IMR-90 (cell line): ENCODE data around the gene C11orf98. TPM values are rescaled to one million over a fixed set of nuclear protein-coding genes. Genes with fewer than 3 reads are reported as not detected.

Source experiments
- ATAC-seq: fragments of 200-7000 bp; cut with Tn5 transposase; 2 replicates; pipeline ENCODE4 v1.9.1; 2020; ENCODE audit warnings: low read depth, mild to moderate bottlenecking, moderate library complexity
- BruUV-seq: library from RNA; stranded (reverse); fragments of 400-500 nt; replicated peaks from 2 replicates; lab custom pipeline; 2021; lab: Mats Ljungman, UMichigan
- CTCF ChIA-PET: fragments of 300-600 bp; formaldehyde crosslinking; extraction: SDS; loops from one replicate; lab custom pipeline; 2021; ENCODE audit warnings: antibody characterized with exemption; lab: Yijun Ruan, JAX
- POLR2A ChIA-PET: fragments of 300-600 bp; sonication (Branson Sonifier 250); formaldehyde crosslinking; loops from one replicate; lab custom pipeline; 2022; ENCODE audit warnings: antibody characterized with exemption; ENCODE audit not compliant: unreplicated experiment; lab: Charles Lee
- DNase-seq: peaks from one replicate; pipeline ENCODE4 v3.0.0; 2013
- H2AFZ ChIP-seq: replicated peaks from 2 replicates; pipeline ENCODE3; 2013; ENCODE audit warnings: low read length, mild to moderate bottlenecking; ENCODE audit not compliant: poor library complexity
- H2AK5ac ChIP-seq: 2 replicates; pipeline ENCODE4 v1.6.1; 2013; ENCODE audit warnings: low read depth, low read length, inconsistent platforms
- H2AK9ac ChIP-seq: replicated peaks from 2 replicates; pipeline ENCODE3; 2013; ENCODE audit warnings: mild to moderate bottlenecking, low read depth, low read length, moderate library complexity; ENCODE audit not compliant: poor library complexity
- H2BK120ac ChIP-seq: 2 replicates; pipeline ENCODE4 v1.6.1; 2013; ENCODE audit warnings: low read depth, low read length, inconsistent platforms
- H2BK15ac ChIP-seq: 3 replicates; pipeline ENCODE4 v1.6.1; 2013; ENCODE audit warnings: low read depth, low read length, inconsistent platforms
- H2BK20ac ChIP-seq: 2 replicates; pipeline ENCODE4 v1.6.1; 2013; ENCODE audit warnings: low read depth, mild to moderate bottlenecking, inconsistent platforms, low read length, moderate library complexity
- H2BK5ac ChIP-seq: 2 replicates; pipeline ENCODE4 v1.6.1; 2013; ENCODE audit warnings: mild to moderate bottlenecking, low read depth, low read length, inconsistent platforms; ENCODE audit not compliant: poor library complexity, severe bottlenecking
- H3K14ac ChIP-seq: replicated peaks from 2 replicates; pipeline ENCODE4 v1.6.1; 2013; ENCODE audit warnings: low read depth, low read length, inconsistent platforms
- H3K18ac ChIP-seq: 2 replicates; pipeline ENCODE4 v1.6.1; 2013; ENCODE audit warnings: low read depth, low read length, control low read depth
- H3K23ac ChIP-seq: 2 replicates; pipeline ENCODE4 v1.6.1; 2013; ENCODE audit warnings: low read depth, low read length, inconsistent platforms
- H3K27ac ChIP-seq: 2 replicates; pipeline ENCODE4 v1.5.1; 2013; ENCODE audit warnings: mild to moderate bottlenecking, control low read depth, low read length; ENCODE audit not compliant: insufficient read depth
- H3K27me3 ChIP-seq: 2 replicates; pipeline ENCODE4 v1.6.1; 2013; ENCODE audit warnings: low read length; ENCODE audit not compliant: control insufficient read depth, insufficient read depth
- H3K36me3 ChIP-seq: 2 replicates; pipeline ENCODE4 v1.6.1; 2013; ENCODE audit warnings: low read length, mixed read lengths; ENCODE audit not compliant: control insufficient read depth, insufficient read depth
- H3K4ac ChIP-seq: 2 replicates; pipeline ENCODE4 v1.6.1; 2013; ENCODE audit warnings: low read depth, low read length, inconsistent platforms
- H3K4me1 ChIP-seq: 2 replicates; pipeline ENCODE4 v1.6.1; 2013; ENCODE audit warnings: low read length, mixed read lengths; ENCODE audit not compliant: control insufficient read depth, insufficient read depth
- H3K4me2 ChIP-seq: 2 replicates; pipeline ENCODE4 v1.6.1; 2013; ENCODE audit warnings: low read depth, mild to moderate bottlenecking, control low read depth, low read length, moderate library complexity
- H3K4me3 ChIP-seq: 2 replicates; pipeline ENCODE4 v1.5.1; 2013; ENCODE audit warnings: low read depth, mild to moderate bottlenecking, control low read depth, low read length, moderate library complexity; ENCODE audit not compliant: insufficient read depth
- H3K56ac ChIP-seq: 2 replicates; pipeline ENCODE4 v1.6.1; 2013; ENCODE audit warnings: low read length, inconsistent platforms; ENCODE audit not compliant: insufficient read depth; ENCODE audit errors: extremely low read depth
- H3K79me1 ChIP-seq, 2 experiments: 2 replicates each; pipeline ENCODE4 v1.6.1; 2013; ENCODE audit warnings: low read length in 2 of 2, inconsistent platforms in 1 of 2, low read depth in 1 of 2
- H3K9ac ChIP-seq: 2 replicates; pipeline ENCODE4 v1.6.1; 2013; ENCODE audit warnings: low read depth, low read length, control low read depth
- H3K9me1 ChIP-seq: 2 replicates; pipeline ENCODE4 v1.6.1; 2013; ENCODE audit warnings: low read length, inconsistent platforms; ENCODE audit not compliant: insufficient read depth
- H3K9me3 ChIP-seq: 2 replicates; pipeline ENCODE4 v1.6.1; 2013; ENCODE audit warnings: low read length; ENCODE audit not compliant: control insufficient read depth, insufficient read depth
- H4K20me1 ChIP-seq: 2 replicates; pipeline ENCODE4 v1.6.1; 2013; ENCODE audit warnings: low read length, inconsistent platforms; ENCODE audit not compliant: insufficient read depth
- H4K5ac ChIP-seq: 2 replicates; pipeline ENCODE4 v1.6.1; 2013; ENCODE audit warnings: mild to moderate bottlenecking, low read depth, low read length, control low read depth
- H4K8ac ChIP-seq, 2 experiments: 2 replicates each; pipeline ENCODE4 v1.6.1; 2013; ENCODE audit warnings: low read depth in 2 of 2, low read length in 2 of 2, control low read depth in 1 of 2, inconsistent platforms in 1 of 2
- H4K91ac ChIP-seq: 2 replicates; pipeline ENCODE4 v1.6.1; 2013; ENCODE audit warnings: low read depth, low read length, inconsistent platforms; ENCODE audit not compliant: insufficient read depth
- CHD1 ChIP-seq: IDR thresholded peaks from 2 replicates; pipeline ENCODE4 v1.6.1; 2012; ENCODE audit warnings: low read depth, low read length, improper control_type of control experiment
- NFE2L2 ChIP-seq: fragments of 150-350 bp; IDR thresholded peaks from 2 replicates; pipeline ENCODE4 v1.6.1; 2016; ENCODE audit warnings: low read depth, mild to moderate bottlenecking, low read length
- RFX5 ChIP-seq: IDR thresholded peaks from 2 replicates; pipeline ENCODE4 v1.8.0; 2012; ENCODE audit warnings: low read depth, mild to moderate bottlenecking, low read length, moderate library complexity
- USF2 ChIP-seq: fragments of 150-350 bp; IDR thresholded peaks from 2 replicates; pipeline ENCODE4 v1.6.1; 2017; ENCODE audit warnings: mild to moderate bottlenecking, antibody characterized with exemption, low read length, low read depth
- WGBS, 2 experiments: methylation state at CpG; one replicate each; pipeline versions ENCODE4 v1.1.5 to v1.1.7; 2013; ENCODE audit warnings: missing lambda C conversion rate in 2 of 2; ENCODE audit not compliant: insufficient read length in 1 of 2; ENCODE audit errors: extremely low coverage in 2 of 2; 5-methylcytosine and 5-hydroxymethylcytosine counted together
- dilution Hi-C: fragments of 300-500 bp; cut with HindIII; formaldehyde crosslinking; loops from one replicate; pipeline ENCODE4 v1.14.3; 2018; ENCODE audit warnings: low sequenced_read_pairs; ENCODE audit not compliant: unreplicated experiment
- in situ Hi-C: fragments of 300-500 bp; cut with MboI; formaldehyde crosslinking; loops from 3 replicates; pipeline ENCODE4 v1.14.3; 2019; ENCODE audit warnings: low sequenced_read_pairs, inconsistent platforms, mixed read lengths
- intact Hi-C: fragments of 100-400 bp; cut with micrococcal nuclease; formaldehyde crosslinking; loops from 2 replicates; pipeline ENCODE4 v1.10.0; 2022
- polyA plus RNA-seq, 3 experiments: library from polyadenylated mRNA; depleted of rRNA; stranded (reverse); fragments of >200 nt; gene quantifications; 2 replicates each; pipeline ENCODE4 v1.2.3, GENCODE V29; 2012; ENCODE audit warnings: low replicate concordance in 1 of 3
- total RNA-seq: library from RNA; depleted of rRNA; stranded (reverse); fragments of >200 nt; gene quantifications from 2 replicates; pipeline ENCODE4 v1.2.3, GENCODE V29; 2012

The C11orf98 gene
- total and polyA plus RNA-seq, 2 of the 4 experiments (the other 2 are of a cell fraction), result 41.2 to 62.3 TPM

- Histone ChIP-seq H3K9me1 (peaks cover 7% of the 10 kb centered on the region; the same call in 1 of the 2 replicates), H2BK5ac (peak overlapping the region; percentile 44), H2BK20ac (no peak overlapping the region), H2BK120ac (peak overlapping the region; percentile 0; the same call in 1 of the 2 replicates), H3K56ac (peak overlapping the region; percentile 45; the same call in 1 of the 2 replicates), H2AFZ (no peak overlapping the region), H3K18ac (no peak overlapping the region), H3K79me1 (peaks cover 19 to 30% of the 10 kb centered on the region in 2 experiments), H3K27ac (peak overlapping the region; percentile 49; the same call in 1 of the 2 replicates), H3K4ac (peak overlapping the region; percentile 80; the same call in 1 of the 2 replicates), H2AK5ac (no peak overlapping the region), H3K36me3 (peaks cover 28% of the 10 kb centered on the region), H3K9ac (no peak overlapping the region; the same call in 1 of the 2 replicates), H4K20me1 (no peaks in the 10 kb centered on the region; the same call in 1 of the 2 replicates), H4K8ac (peak overlapping the region; percentile 96 to 99), H2AK9ac (peak overlapping the region; percentile 55), H3K4me3 (no peak overlapping the region), H3K27me3 (no peaks in the 10 kb centered on the region), H3K14ac (peak overlapping the region; percentile 92; the same call in 1 of the 2 replicates), H4K5ac (0 out of 2 replicates have a peak overlapping the region, but pooled peaks have one; percentile 30), H3K23ac (no peak overlapping the region), H2BK15ac (0 out of 3 replicates have a peak overlapping the region, but pooled peaks have one; percentile 7), H3K4me2 (no peak overlapping the region), H3K9me3 (no peaks in the 10 kb centered on the region), H3K4me1 (peaks cover 3% of the 10 kb centered on the region), H4K91ac (peak overlapping the region; percentile 87)
- ChIA-PET POLR2A (interaction anchor here (0.7 kb wide), 1 partner anchor 30 kb away, joined by 5 read pairs; no protein-coding TSS in a partner anchor), CTCF (interaction anchor here (1.2 to 2.1 kb wide), 3 partner anchors 11 to 31 kb away, joined by 3 to 5 read pairs (median 4); partner anchors contain the start of genes EML3 and TUT1)
- ATAC-seq, result no peak
- TF ChIP-seq NFE2L2 (no peak), CHD1 (no peak), USF2 (no peak), RFX5 (no peak)
- no TSS peak for BruUV-seq
- no peak for DNase-seq
- intact Hi-C loops, result no loop called here
- in situ Hi-C loops, result no loop called here
- dilution Hi-C loops, result no loop called here
- no CpG with 5 or more reads among the region's 7 CpGs for WGBS, 2 experiments
Measured at GRCh38 chr11:62622476-62623089, 42.4 kb downstream of the C11orf98 start.
